ENCODE results near the gene LRBA.

GRCh38 chr4:151052785-151053184 lies 37.7 kb upstream of the LRBA start:
- TF ChIP-seq YY1 (IDR thresholded peaks at IDR 0.05) (no peak), CTCF (IDR thresholded peaks at IDR 0.05; ENCODE audit: low read depth, low read length, missing input control) (no peak), ATF3 (IDR thresholded peaks at IDR 0.05) (no peak)

Data from liver (tissue), 3 donors.